Prostate gland (tissue), 2 donors: ENCODE measurements around the gene IRF2BP1. TPM values are rescaled to one million over a fixed set of nuclear protein-coding genes. Genes with fewer than 3 reads are reported as not detected.

Experiments used
- DNase-seq: peaks from one replicate; pipeline ENCODE4 v3.0.0-alpha.2; 2019; ENCODE audit warnings: low spot score
- H3K27ac ChIP-seq, 2 donors: fragments of 200-600 bp; sonication (generic); 2 replicates each; pipeline ENCODE4 v1.5.1; 2017 to 2019
- H3K27me3 ChIP-seq: fragments of 200-600 bp; sonication (generic); replicated peaks from 2 replicates; pipeline ENCODE4 v1.5.1; 2019; ENCODE audit not compliant: insufficient read depth
- H3K36me3 ChIP-seq, 2 donors: fragments of 200-600 bp; sonication (generic); 1 replicate in 1 of 2; 2 replicates in 1 of 2; pipeline versions ENCODE4 v1.5.1 to v1.8.1; 2017 to 2019
- H3K4me1 ChIP-seq: fragments of 200-600 bp; sonication (generic); replicated peaks from 2 replicates; pipeline ENCODE4 v1.5.1; 2019
- H3K4me3 ChIP-seq, 2 donors: fragments of 200-600 bp; sonication (generic); 2 replicates each; pipeline ENCODE4 v1.5.1; 2017 to 2019
- H3K9me3 ChIP-seq: fragments of 200-600 bp; sonication (generic); 2 replicates; pipeline ENCODE4 v1.5.1; 2017
- CTCF ChIP-seq, 4 experiments: fragments of 200-600 bp in 2 of 4; fragments of 450-650 bp in 2 of 4; sonication (generic) in 2 of 4; IDR thresholded peaks; 1 replicate in 3 of 4; 2 replicates in 1 of 4; pipeline ENCODE4 v1.5.1; 2016 to 2019; ENCODE audit warnings: antibody characterized with exemption in 4 of 4, mild to moderate bottlenecking in 2 of 4, moderate library complexity in 2 of 4
- POLR2A ChIP-seq: fragments of 450-650 bp; IDR thresholded peaks from one replicate; pipeline ENCODE4 v1.6.1; 2016; ENCODE audit warnings: antibody characterized with exemption, mild to moderate bottlenecking
- POLR2AphosphoS5 ChIP-seq: sonication (generic); formaldehyde crosslinking; IDR thresholded peaks from one replicate; pipeline ENCODE4 v1.6.1; 2017; ENCODE audit warnings: antibody characterized with exemption
- WGBS: methylation state at CpG from one replicate; pipeline ENCODE4 v1.1.5; 2018; 5-methylcytosine and 5-hydroxymethylcytosine counted together
- intact Hi-C: fragments of 100-400 bp; cut with DNase I; formaldehyde crosslinking; loops from one replicate; pipeline ENCODE4 v1.14.2; 2022
- total RNA-seq, 2 donors: library from RNA; depleted of rRNA; stranded (reverse); fragments of >200 nt; gene quantifications; one replicate each; pipeline ENCODE4 v1.1.0, GENCODE V29; 2016

Gene IRF2BP1
- total RNA-seq, 2 donors from 2014 or later, result 55.5 to 63.0 TPM

DNA sequence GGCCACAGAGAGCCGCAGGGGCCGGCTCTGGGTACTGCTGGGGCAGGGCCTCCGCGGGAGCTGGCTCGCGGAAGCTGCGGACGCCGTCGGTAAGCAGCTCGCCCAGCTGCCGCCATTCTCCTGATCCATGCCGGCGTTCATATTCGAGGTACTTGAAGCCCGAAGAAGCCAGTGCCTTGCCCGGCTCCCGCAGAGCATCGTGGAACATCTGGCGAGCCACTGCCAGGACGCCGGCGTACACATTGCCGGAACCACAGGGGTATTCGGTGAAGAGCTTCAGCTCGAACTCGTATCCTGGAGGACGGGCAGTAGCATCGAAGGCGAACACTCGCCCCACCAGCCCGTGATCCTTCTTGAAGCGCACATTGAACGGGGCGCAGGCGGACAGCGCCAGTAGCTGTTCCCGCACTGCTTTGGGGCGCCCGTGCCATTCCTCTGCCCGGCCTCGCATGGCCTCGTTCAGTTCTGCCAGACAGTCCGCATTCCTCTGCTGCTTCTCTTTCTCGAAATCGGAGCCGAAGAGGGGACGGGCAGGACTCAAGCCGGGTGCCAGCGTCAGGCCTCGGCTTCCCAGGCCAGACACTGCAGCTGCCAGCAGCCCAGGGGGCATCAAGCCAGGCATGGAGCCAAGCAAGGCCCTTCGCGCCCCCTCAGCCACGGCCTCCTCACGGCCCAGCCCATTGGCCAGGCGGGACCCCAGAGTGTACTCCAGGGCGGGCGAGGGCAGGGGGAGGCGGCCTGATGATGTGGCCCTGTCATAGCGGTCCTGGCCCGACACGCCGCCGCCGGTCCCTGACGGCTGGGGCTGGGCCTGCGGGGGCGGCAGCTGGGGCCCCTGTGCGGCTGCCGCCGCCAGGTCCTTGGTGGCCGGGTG is 1.0 kb downstream of the IRF2BP1 start:
- Histone ChIP-seq H3K27ac (peak overlapping the region; percentile 60 to 92), H3K36me3 (no peaks in the 10 kb centered on the region), H3K9me3 (no peaks in the 10 kb centered on the region), H3K27me3 (no peaks in the 10 kb centered on the region), H3K4me3 (peak overlapping the region; percentile 82 to 84), H3K4me1 (peaks cover 24% of the 10 kb centered on the region)
- TF ChIP-seq POLR2A, result no peak
- TF ChIP-seq POLR2AphosphoS5, result no peak
- TF ChIP-seq CTCF (IDR thresholded peaks at IDR 0.05), result no peak
- intact Hi-C loops, result loop anchor here (5.0 to 10.0 kb wide), 2 partner anchors 68 to 130 kb away; partner anchors contain the start of gene RSPH6A
- 62% methylated on average over 57 of the region's 72 CpGs for WGBS
- peak; percentile 9 for DNase-seq

DNA sequence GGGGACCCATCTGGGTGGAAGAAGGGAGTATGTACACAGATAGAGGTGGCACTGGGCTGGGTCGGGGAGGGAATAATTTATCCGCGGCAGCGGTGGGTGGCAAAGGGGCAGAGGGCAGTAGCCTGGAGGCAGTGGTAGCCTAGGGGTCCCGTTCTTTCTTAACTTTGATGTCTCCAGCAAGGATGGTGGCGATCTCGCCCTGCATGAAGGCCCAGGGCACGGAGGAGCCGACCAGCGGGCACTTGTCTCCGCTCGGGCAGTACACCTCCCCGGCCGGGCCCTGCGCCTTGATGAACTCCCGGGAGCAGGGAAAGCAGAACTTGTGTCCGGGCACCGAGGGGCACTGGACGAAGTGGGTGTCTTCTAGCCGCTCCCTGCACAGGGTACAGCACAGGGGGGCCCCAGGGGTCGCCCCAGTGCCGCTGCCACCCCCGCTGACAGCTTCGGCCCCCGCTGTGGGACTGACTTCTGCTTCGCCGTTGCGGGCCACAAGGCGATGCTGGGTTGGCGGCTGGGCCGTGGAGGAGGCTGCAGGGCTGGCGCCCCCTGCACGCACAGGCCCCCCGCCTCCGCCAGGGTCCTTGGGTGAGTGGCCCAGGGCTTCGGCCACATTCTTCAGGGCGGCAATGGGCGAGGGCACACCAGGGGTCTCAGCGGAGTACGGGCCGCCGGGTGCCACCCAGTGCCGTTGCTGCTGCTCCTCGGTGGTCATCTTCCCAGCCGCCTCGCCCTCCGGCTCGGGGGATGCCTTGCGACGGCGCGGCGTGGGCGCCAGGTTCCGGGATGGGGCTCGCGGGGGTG is 1.9 kb downstream of the IRF2BP1 start:
- no peak for DNase-seq
- no peak overlapping the region for H3K27ac ChIP-seq
- 81% methylated on average over 33 of the region's 57 CpGs for WGBS
- H3K9me3 ChIP-seq, result no peaks in the 10 kb centered on the region
- peak overlapping the region in 1 of 2 donors; percentile 84 for H3K4me3 ChIP-seq
- peaks cover 24% of the 10 kb centered on the region for H3K4me1 ChIP-seq
- no peaks in the 10 kb centered on the region for H3K27me3 ChIP-seq
- H3K36me3 ChIP-seq, result no peaks in the 10 kb centered on the region
- intact Hi-C loops, result loop anchor here (5.0 to 10.0 kb wide), 2 partner anchors 67 to 131 kb away; partner anchors contain the start of gene RSPH6A
- TF ChIP-seq POLR2A, result no peak
- no peak for TF ChIP-seq CTCF (IDR thresholded peaks at IDR 0.05)
- no peak for TF ChIP-seq POLR2AphosphoS5

DNA sequence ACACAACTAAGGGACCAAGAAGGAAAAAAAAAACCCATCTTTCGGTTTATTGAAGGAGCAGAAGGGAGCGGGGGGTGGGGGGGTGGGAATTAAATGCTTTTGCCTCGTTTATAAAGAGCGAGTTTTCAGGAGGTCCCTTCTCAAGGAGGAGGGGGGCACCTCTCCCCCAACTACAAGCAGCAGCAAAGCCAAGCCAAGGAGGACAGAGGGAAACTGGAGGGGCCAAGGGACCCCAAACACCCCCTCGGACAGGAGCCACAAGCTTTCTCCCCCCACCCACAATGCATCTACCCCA is 2.4 kb downstream of the IRF2BP1 start:
- intact Hi-C loops, result loop anchor here (5.0 to 10.0 kb wide), 2 partner anchors 66 to 131 kb away; partner anchors contain the start of gene RSPH6A
- DNase-seq, result no peak
- peak overlapping the region in 1 of 2 donors; percentile 84 for H3K4me3 ChIP-seq
- no peak overlapping the region for H3K27ac ChIP-seq
- no peaks in the 10 kb centered on the region for H3K9me3 ChIP-seq
- TF ChIP-seq POLR2AphosphoS5, result no peak
- peak in 1 of 4 experiments; percentile 15 for TF ChIP-seq CTCF (IDR thresholded peaks at IDR 0.05)
- H3K27me3 ChIP-seq, result no peaks in the 10 kb centered on the region
- WGBS, result 17% methylated on average over 5 of the region's 5 CpGs
- no peaks in the 10 kb centered on the region for H3K36me3 ChIP-seq
- peaks cover 25% of the 10 kb centered on the region for H3K4me1 ChIP-seq

DNA sequence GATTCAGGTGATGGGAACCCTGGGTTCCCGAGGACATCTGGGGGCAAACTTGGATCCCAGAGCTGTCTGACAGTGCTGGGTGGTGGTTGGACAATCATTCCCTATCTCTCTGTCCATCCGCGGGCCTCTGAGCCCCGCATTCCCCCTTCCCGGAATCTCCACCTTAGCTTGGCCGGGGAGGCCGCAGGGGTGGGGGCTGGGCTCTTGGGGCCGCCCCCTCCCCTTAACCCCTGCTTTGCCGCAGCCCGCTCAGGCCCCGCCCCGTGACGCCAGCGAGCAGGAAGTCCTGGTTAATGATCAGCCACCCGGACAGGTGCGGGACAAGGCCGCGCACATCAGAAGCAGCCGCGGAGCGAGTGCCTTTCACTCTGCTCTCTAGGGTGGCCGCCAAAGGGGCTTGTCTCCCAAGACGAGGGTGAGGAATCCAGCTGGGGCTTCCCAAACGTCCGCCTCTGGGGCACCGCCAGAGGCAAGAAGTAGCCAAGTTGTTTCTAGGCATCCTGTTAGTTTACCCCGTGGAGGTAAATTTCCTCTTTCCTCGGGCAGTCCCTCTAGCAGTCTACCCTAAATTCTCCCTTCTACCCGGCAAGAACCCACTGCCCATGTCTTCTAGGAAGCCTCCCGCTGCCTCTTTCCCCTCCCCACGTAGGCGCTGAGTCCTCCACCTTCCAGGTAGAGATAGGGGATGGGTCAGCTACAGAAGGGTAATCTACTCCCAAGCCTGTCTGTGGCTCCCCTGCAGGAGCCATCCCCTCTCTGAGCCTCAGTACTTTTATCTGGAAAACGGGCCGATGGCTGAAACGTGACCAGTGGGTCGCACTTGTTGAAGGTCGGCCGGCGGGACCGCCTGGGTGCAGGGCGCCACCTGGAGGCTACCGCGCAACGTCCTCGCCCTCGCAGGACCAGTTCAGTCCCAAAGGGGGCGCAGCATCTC is 3.0 kb downstream of the IRF2BP1 start:
- H3K4me1 ChIP-seq, result peaks cover 29% of the 10 kb centered on the region
- peak overlapping the region; percentile 12 to 36 for H3K4me3 ChIP-seq
- DNase-seq, result peak; percentile 80
- H3K27ac ChIP-seq, result peak overlapping the region; percentile 76 to 82
- TF ChIP-seq CTCF (IDR thresholded peaks at IDR 0.05) (peak; percentile 75 to 98 (median 94)), POLR2AphosphoS5 (peak; percentile 82), POLR2A (peak; percentile 71)
- WGBS, result 13% methylated on average over 43 of the region's 47 CpGs
- H3K36me3 ChIP-seq, result no peaks in the 10 kb centered on the region
- H3K27me3 ChIP-seq, result no peaks in the 10 kb centered on the region
- intact Hi-C loops, result loop anchor here (5.0 to 10.0 kb wide), 2 partner anchors 66 to 132 kb away; partner anchors contain the start of gene RSPH6A
- no peaks in the 10 kb centered on the region for H3K9me3 ChIP-seq
